GM10248 (cell line): Measurements from ENCODE around the gene TIE1.
A peak's percentile ranks its signal among the peaks of the same experiment; 100 is the strongest.
"Not testable (repeated sequence)": the region's sequence is repeated elsewhere in the genome, so short reads cannot be mapped to it uniquely, and the experiment has no call there.

Experiments
- CTCF ChIA-PET: fragments of 300-600 bp; sonication (Branson Sonifier 250); formaldehyde crosslinking; extraction: SDS; loops from one replicate; lab custom pipeline; 2021; ENCODE audit warnings: antibody characterized with exemption; lab: Yijun Ruan, JAX
- POLR2A ChIA-PET: fragments of 350-650 bp; sonication (Branson Sonifier 250); formaldehyde crosslinking; extraction: SDS; loops from one replicate; lab custom pipeline; 2020; ENCODE audit warnings: antibody characterized with exemption; lab: Yijun Ruan, JAX
- DNase-seq: peaks from one replicate; pipeline ENCODE4 v3.0.0; 2012; ENCODE audit errors: extremely low spot score
- TF ChIP-seq, protein P1 (sequence below): IDR thresholded peaks from 2 replicates; pipeline ENCODE4 v1.5.1; 2012; ENCODE audit warnings: mild to moderate bottlenecking, low read depth; ENCODE audit errors: extremely low read depth, missing control alignments, control extremely low read depth

The TIE1 gene

DNA sequence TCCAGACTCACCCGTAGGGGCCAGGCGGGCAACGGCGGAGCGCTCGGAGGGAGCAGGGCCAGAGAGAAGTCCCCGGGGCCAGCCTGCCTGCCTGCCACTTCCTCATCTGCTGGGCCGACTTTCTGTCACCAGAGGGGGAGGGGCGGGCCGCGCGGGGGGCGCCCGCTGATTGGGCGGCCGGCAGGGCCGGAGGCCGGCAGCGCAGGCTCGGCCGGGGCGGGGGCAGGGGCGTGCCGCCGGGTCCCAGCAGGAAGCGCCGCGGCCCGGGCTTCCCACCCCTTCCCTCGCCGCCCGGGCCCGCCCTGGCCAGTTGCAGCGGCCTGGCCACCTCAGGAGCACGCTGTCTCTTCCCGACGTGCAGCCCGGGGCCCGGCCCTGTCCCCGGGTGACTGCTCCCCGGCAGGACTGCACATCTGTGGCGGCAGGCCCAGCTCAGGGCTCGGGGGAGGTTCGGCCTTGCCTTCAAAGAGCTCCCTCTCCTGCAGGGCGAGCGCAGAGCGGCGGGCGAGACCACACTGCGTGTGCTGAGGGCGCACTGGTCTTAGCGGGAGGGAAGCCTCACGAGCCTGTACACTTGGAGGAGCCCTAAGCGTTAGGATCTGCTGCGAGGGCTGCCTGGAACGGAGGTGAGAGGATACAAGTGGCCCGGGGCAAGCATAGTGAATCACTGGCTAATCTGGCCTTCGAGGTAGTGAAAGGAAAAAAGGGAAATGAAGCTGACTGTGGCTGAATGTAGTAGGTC lies 67.3 kb downstream of the TIE1 start, which contains the start of gene ELOVL1:
ELOVL1 (minus strand) TSS at position 108 of the 742 bp plus-strand sequence. CDS start 2,402 bp downstream, outside the sequence.
- ChIA-PET CTCF (interaction anchor here (0.9 to 2.7 kb wide), 8 partner anchors 8 to 141 kb away, joined by 3 to 11 read pairs (median 4); partner anchors contain the start of gene CDC20), POLR2A (interaction anchor here (0.5 to 2.0 kb wide), 9 partner anchors 9 to 1536 kb away, joined by 3 to 13 read pairs (median 3); partner anchors contain the start of genes CDC20, HYI and KDM4A)
- TF ChIP-seq, protein P1, sequence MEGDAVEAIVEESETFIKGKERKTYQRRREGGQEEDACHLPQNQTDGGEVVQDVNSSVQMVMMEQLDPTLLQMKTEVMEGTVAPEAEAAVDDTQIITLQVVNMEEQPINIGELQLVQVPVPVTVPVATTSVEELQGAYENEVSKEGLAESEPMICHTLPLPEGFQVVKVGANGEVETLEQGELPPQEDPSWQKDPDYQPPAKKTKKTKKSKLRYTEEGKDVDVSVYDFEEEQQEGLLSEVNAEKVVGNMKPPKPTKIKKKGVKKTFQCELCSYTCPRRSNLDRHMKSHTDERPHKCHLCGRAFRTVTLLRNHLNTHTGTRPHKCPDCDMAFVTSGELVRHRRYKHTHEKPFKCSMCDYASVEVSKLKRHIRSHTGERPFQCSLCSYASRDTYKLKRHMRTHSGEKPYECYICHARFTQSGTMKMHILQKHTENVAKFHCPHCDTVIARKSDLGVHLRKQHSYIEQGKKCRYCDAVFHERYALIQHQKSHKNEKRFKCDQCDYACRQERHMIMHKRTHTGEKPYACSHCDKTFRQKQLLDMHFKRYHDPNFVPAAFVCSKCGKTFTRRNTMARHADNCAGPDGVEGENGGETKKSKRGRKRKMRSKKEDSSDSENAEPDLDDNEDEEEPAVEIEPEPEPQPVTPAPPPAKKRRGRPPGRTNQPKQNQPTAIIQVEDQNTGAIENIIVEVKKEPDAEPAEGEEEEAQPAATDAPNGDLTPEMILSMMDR: peak; percentile 24
- DNase-seq: peak; percentile 97

DNA sequence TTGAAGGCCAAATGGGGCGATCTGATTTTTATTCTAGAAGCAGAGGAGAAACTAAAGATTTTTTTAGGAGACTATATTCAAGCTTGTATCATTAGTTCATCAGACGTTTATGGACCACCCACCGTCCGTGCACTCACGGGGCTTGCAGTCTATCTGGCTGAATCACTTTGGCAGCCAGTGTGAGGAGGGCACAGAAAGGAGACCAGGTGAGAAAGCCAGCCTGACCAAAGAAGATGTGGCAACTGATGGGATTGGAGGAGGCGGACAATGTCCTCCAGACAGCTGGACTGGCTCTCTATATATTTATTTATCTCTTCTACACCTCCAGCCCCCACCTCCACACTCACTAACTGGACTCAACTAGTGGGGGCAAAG lies 67.9 kb downstream of the TIE1 start:
- TF ChIP-seq, protein P1: no peak
- ChIA-PET CTCF (interaction anchor here (0.9 to 2.7 kb wide), 8 partner anchors 9 to 142 kb away, joined by 3 to 11 read pairs (median 4); partner anchors contain the start of gene CDC20), POLR2A (interaction anchor here (0.6 to 1.4 kb wide), 3 partner anchors 10 to 73 kb away, joined by 3 to 6 read pairs (median 4); partner anchors contain the start of gene CDC20)
- DNase-seq: no peak

DNA sequence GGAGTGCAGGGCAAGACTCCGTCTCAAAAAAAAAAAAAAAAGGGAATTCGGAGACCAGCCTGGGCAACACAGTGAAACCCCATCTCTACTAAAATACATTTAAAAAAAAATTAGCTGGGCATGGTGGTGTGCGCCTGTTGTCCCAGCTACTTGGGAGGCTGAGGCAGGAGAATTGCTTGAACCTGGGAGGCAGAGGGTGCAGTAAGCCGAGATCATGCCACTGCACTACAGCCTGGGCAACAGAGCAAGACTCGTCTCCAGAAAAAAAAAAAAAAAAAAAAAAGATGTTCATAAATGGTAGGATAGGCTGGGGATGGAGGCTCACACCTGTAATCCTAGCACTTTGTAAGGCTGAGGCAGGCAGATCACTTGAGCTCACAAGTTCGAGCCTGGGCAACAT lies 69.0 kb downstream of the TIE1 start:
- ChIA-PET POLR2A (interaction anchor here (0.6 to 0.7 kb wide), 2 partner anchors 32 to 40 kb away, joined by 5 to 7 read pairs; partner anchors contain the start of gene MPL), CTCF (interaction anchor here (0.8 kb wide), 1 partner anchor 9 kb away, joined by 4 read pairs; no protein-coding TSS in a partner anchor)
- not testable (repeated sequence) for DNase-seq

DNA sequence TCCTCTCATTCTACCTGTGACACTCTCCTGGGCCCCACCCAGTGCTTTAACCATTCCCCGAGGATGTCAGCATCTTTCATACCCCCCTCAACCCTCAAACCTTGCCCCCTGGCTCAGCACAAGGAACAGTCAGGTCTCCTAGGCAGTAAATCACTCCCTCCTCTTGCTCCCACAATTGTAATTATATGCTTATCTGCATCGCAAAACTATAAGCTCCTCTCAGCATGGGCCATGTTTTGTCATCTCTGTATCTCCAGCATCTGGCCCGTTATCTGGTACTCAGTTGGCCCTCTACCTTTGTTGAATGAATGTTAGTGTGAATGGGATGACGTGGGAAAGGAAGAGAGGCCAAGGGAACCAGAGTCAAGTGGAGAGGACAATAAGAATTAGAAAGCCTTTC lies 69.8 kb downstream of the TIE1 start:
- ChIA-PET CTCF (no interaction called here), POLR2A (interaction anchor here (0.6 to 0.7 kb wide), 2 partner anchors 33 to 41 kb away, joined by 5 to 7 read pairs; partner anchors contain the start of gene MPL)

DNA sequence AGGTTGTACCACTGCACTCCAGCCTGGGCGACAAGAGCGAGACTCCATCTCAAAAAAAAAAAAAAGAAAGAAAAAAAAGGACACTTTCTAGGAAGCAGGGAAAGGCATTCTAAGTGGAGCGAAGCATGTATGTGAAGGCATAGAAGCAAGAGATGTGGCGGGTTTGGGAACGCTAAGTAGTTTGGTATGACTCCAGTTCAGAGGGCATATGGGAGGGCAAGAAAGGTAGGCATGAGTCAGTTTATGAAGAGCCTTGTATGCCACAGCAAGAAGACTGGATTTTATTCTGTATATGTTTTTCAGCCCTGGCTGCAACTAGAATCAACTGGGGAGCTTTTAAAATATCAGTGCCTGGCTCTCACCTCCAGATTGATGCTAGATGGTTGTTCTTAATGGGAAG lies 71.4 kb downstream of the TIE1 start:
- no peak for DNase-seq
- POLR2A ChIA-PET: no interaction called here
- TF ChIP-seq, protein P1: no peak
- CTCF ChIA-PET: no interaction called here

More for the DNA sequence above, 69.8 kb downstream of the TIE1 start:
- DNase-seq: no peak
- TF ChIP-seq, protein P1: no peak
